ENCODE data around the gene TRPV5.

- TF ChIP-seq CTCF (IDR thresholded peaks at IDR 0.05 in 4 of 5, conservative IDR thresholded peaks at IDR 0.05 in 1 of 5) (no peak), POLR2A (IDR thresholded peaks at IDR 0.05) (no peak)
Measured at GRCh38 chr7:142940966-142941535, 7.5 kb upstream of the TRPV5 start.

Measured in gastrocnemius medialis (tissue), 4 donors.